GM12878 (cell line): ENCODE results near the gene CCDC85A. TPM values are rescaled to one million over a fixed set of nuclear protein-coding genes. Genes with fewer than 3 reads are reported as not detected.

Experiments used
- ATAC-seq: fragments of 200-7000 bp; cut with Tn5 transposase; 3 replicates; pipeline ENCODE4 v1.9.1; 2020; ENCODE audit warnings: mild to moderate bottlenecking, moderate library complexity
- BruUV-seq: library from RNA; stranded (reverse); fragments of 400-500 nt; replicated peaks from 2 replicates; lab custom pipeline; 2021; lab: Mats Ljungman, UMichigan
- CTCF ChIA-PET: fragments of 300-600 bp; sonication (Branson Sonifier 250); formaldehyde crosslinking; extraction: SDS; loops from one replicate; lab custom pipeline; 2021; ENCODE audit warnings: inconsistent platforms; lab: Yijun Ruan, JAX
- POLR2A ChIA-PET: fragments of 350-600 bp; formaldehyde crosslinking; extraction: SDS; loops from one replicate; lab custom pipeline; 2021; ENCODE audit warnings: inconsistent platforms; lab: Charles Lee
- RAD21 ChIA-PET: fragments of 300-600 bp; sonication (Branson Sonifier 250); formaldehyde crosslinking; loops from one replicate; lab custom pipeline; 2023; ENCODE audit warnings: antibody characterized with exemption; ENCODE audit not compliant: unreplicated experiment; lab: Charles Lee
- SMC1A ChIA-PET: fragments of 300-600 bp; sonication (Branson Sonifier 250); formaldehyde crosslinking; loops from one replicate; lab custom pipeline; 2023; ENCODE audit not compliant: unreplicated experiment, uncharacterized antibody; lab: Charles Lee
- DNase-seq: peaks from one replicate; pipeline ENCODE4 v3.0.0-alpha.2; 2011; ENCODE audit warnings: low read depth, low spot score
- FAIRE-seq: peaks from 3 replicates; lab custom pipeline; 2011; peaks lifted over from hg19 to GRCh38; lab: Jason Lieb, UNC
- H2AFZ ChIP-seq: 2 replicates; pipeline ENCODE4 v1.6.0; 2011; ENCODE audit warnings: low read depth, low read length, control low read depth; ENCODE audit not compliant: control insufficient read depth
- H3K27ac ChIP-seq: 2 replicates; pipeline ENCODE4 v1.5.1; 2011; ENCODE audit warnings: control low read depth; ENCODE audit not compliant: control insufficient read depth, insufficient read depth
- H3K27me3 ChIP-seq, 2 experiments: replicated peaks in 1 of 2; 2 replicates each; pipeline versions ENCODE4 v1.6.0 to v1.6.1; 2011; ENCODE audit warnings: low read length in 1 of 2; ENCODE audit not compliant: control insufficient read depth in 2 of 2, insufficient read depth in 2 of 2
- H3K36me3 ChIP-seq, 2 experiments: 2 replicates each; pipeline ENCODE4 v1.5.1; 2011; ENCODE audit warnings: low read length in 1 of 2; ENCODE audit not compliant: control insufficient read depth in 2 of 2, insufficient read depth in 2 of 2
- H3K4me1 ChIP-seq: 2 replicates; pipeline ENCODE4 v1.6.1; 2011; ENCODE audit warnings: mild to moderate bottlenecking, low read length, moderate library complexity, mixed read lengths; ENCODE audit not compliant: control insufficient read depth, insufficient read depth
- H3K4me2 ChIP-seq: 2 replicates; pipeline ENCODE4 v1.6.0; 2011; ENCODE audit warnings: control low read depth; ENCODE audit not compliant: control insufficient read depth, insufficient read depth
- H3K4me3 ChIP-seq: fragments of 200-600 bp; sonication (generic); 2 replicates; pipeline ENCODE4 v1.5.1; 2016
- H3K79me2 ChIP-seq: 2 replicates; pipeline ENCODE4 v1.6.0; 2011; ENCODE audit warnings: low read length; ENCODE audit not compliant: control insufficient read depth, insufficient read depth
- H3K9ac ChIP-seq: 2 replicates; pipeline ENCODE4 v1.8.0; 2011; ENCODE audit warnings: low read length, control low read depth, mixed read lengths; ENCODE audit not compliant: control insufficient read depth, insufficient read depth
- H3K9me3 ChIP-seq: replicated peaks from 3 replicates; pipeline ENCODE4 v1.5.1; 2011; ENCODE audit warnings: mild to moderate bottlenecking, low read length; ENCODE audit not compliant: control insufficient read depth, insufficient read depth
- H4K20me1 ChIP-seq: 2 replicates; pipeline ENCODE4 v1.6.0; 2011; ENCODE audit not compliant: control insufficient read depth, insufficient read depth
- BACH1 ChIP-seq: fragments of 450-650 bp; IDR thresholded peaks from 2 replicates; pipeline ENCODE4 v1.6.1; 2017; ENCODE audit warnings: mild to moderate bottlenecking, borderline replicate concordance
- BMI1 ChIP-seq: fragments of 450-650 bp; IDR thresholded peaks from 2 replicates; pipeline ENCODE4 v1.6.1; 2016; ENCODE audit warnings: mild to moderate bottlenecking, moderate library complexity, borderline replicate concordance
- BRCA1 ChIP-seq: IDR thresholded peaks from 2 replicates; pipeline ENCODE4 v1.6.1; 2011; ENCODE audit warnings: low read depth, low read length, improper control_type of control experiment
- DPF2 ChIP-seq: fragments of 450-650 bp; IDR thresholded peaks from 2 replicates; pipeline ENCODE4 v1.6.1; 2017; ENCODE audit warnings: mild to moderate bottlenecking
- ETV6 ChIP-seq, 2 experiments: fragments of 450-650 bp in 1 of 2; IDR thresholded peaks in 1 of 2; conservative IDR thresholded peaks in 1 of 2; 2 replicates each; pipeline ENCODE4 v1.6.1; 2014; ENCODE audit warnings: antibody characterized with exemption in 1 of 2, borderline replicate concordance in 1 of 2, low read depth in 1 of 2, mild to moderate bottlenecking in 1 of 2, moderate library complexity in 1 of 2
- MEF2B ChIP-seq: fragments of 450-650 bp; IDR thresholded peaks from 2 replicates; pipeline ENCODE4 v1.6.1; 2018; ENCODE audit warnings: mild to moderate bottlenecking, moderate library complexity; ENCODE audit not compliant: partially characterized antibody, poor library complexity, severe bottlenecking
- NFYB ChIP-seq: IDR thresholded peaks from 2 replicates; pipeline ENCODE4 v1.6.1; 2011; ENCODE audit warnings: low read depth, mild to moderate bottlenecking, low read length, improper control_type of control experiment, moderate library complexity; ENCODE audit not compliant: insufficient read depth
- POLR2AphosphoS5 ChIP-seq: IDR thresholded peaks from 2 replicates; pipeline ENCODE4 v1.6.1; 2011; ENCODE audit warnings: mild to moderate bottlenecking, low read length, inconsistent platforms
- SIX5 ChIP-seq: IDR thresholded peaks from 2 replicates; pipeline ENCODE4 v1.6.1; 2011; ENCODE audit warnings: mild to moderate bottlenecking, low read depth, low read length, moderate library complexity; ENCODE audit not compliant: severe bottlenecking
- SMAD1 ChIP-seq: fragments of 450-650 bp; IDR thresholded peaks from 2 replicates; pipeline ENCODE4 v1.6.1; 2018; ENCODE audit warnings: mild to moderate bottlenecking, low read depth; ENCODE audit not compliant: partially characterized antibody
- TARDBP ChIP-seq: IDR thresholded peaks from 2 replicates; pipeline ENCODE4 v1.6.1; 2016; ENCODE audit warnings: borderline replicate concordance
- TCF7 ChIP-seq: IDR thresholded peaks from 2 replicates; pipeline ENCODE4 v1.6.1; 2014; ENCODE audit warnings: antibody characterized with exemption, borderline replicate concordance
- ZBTB40 ChIP-seq: fragments of 450-650 bp; IDR thresholded peaks from 2 replicates; pipeline ENCODE4 v1.6.1; 2016; ENCODE audit warnings: mild to moderate bottlenecking, moderate library complexity, borderline replicate concordance
- ZNF384 ChIP-seq: IDR thresholded peaks from 2 replicates; pipeline ENCODE4 v1.6.1; 2012; ENCODE audit warnings: low read depth, mild to moderate bottlenecking, low read length, improper control_type of control experiment, borderline replicate concordance
- ZNF622 ChIP-seq: fragments of 450-650 bp; IDR thresholded peaks from 2 replicates; pipeline ENCODE4 v1.6.1; 2017; ENCODE audit warnings: mild to moderate bottlenecking, inconsistent platforms
- WGBS: methylation state at CpG from one replicate; pipeline ENCODE4 v1.1.6; 2016; ENCODE audit warnings: low lambda C conversion rate; ENCODE audit not compliant: insufficient replicate concordance, insufficient coverage; ENCODE audit errors: missing lambda C conversion rate; 5-methylcytosine and 5-hydroxymethylcytosine counted together
- in situ Hi-C: fragments of 300-500 bp; cut with MboI; formaldehyde crosslinking; loops from 9 replicates; pipeline ENCODE4 v1.14.3; 2018; ENCODE audit warnings: mixed read lengths
- intact Hi-C: fragments of 100-400 bp; cut with micrococcal nuclease; formaldehyde crosslinking; loops from one replicate; pipeline ENCODE4 v1.14.2; 2022; ENCODE audit not compliant: unreplicated experiment
- polyA plus RNA-seq, 11 experiments: library from polyadenylated mRNA; depleted of rRNA in 4 of 11; unstranded in 6 of 11; stranded (reverse) in 5 of 11; fragments of >200 nt; fragmentation: Nextera tagmentation in 4 of 11; fragmentation: Illumina TruSeq in 1 of 11; extraction: Ambion mirVana in 4 of 11; extraction: Trizol in 1 of 11; gene quantifications; 1 replicate in 1 of 11; 2 replicates in 10 of 11; pipeline versions ENCODE4 v1.2.1 to v1.2.3, GENCODE V29; 2011 to 2016; ENCODE audit warnings: inconsistent platforms in 2 of 11, missing spikeins in 2 of 11, low read depth in 1 of 11
- total RNA-seq, 4 experiments: library from RNA; depleted of rRNA in 3 of 4; stranded (reverse); fragments of >200 nt in 3 of 4; fragmentation: Illumina TruSeq in 1 of 4; extraction: Trizol in 1 of 4; gene quantifications; 2 replicates each; pipeline versions ENCODE4 v1.2.1 to v1.2.3, GENCODE V29; 2013 to 2021
- TF ChIP-seq, protein P1 (sequence below): IDR thresholded peaks from 2 replicates; pipeline ENCODE4 v1.6.1; 2012; ENCODE audit warnings: low read depth, low read length, improper control_type of control experiment
- TF ChIP-seq, protein P2 (sequence below): fragments of 450-650 bp; formaldehyde crosslinking; IDR thresholded peaks from 2 replicates; pipeline ENCODE4 v1.5.0; 2022; ENCODE audit warnings: mild to moderate bottlenecking, missing genetic modification characterization

CCDC85A gene
- total and polyA plus RNA-seq, 10 of the 15 experiments (the other 5 are each of a cell fraction or from before 2014, with no cell fraction given): 0.02 to 0.57 (median 0.04) TPM; not detected in 7

GRCh38 chr2:56379066-56379465 lies 195.3 kb downstream of the CCDC85A start:
- no peaks in the 10 kb centered on the region for H3K9me3 ChIP-seq
- intact Hi-C loops: no loop called here
- in situ Hi-C loops: no loop called here
- no TSS peak for BruUV-seq
- no peak overlapping the region for H3K27ac ChIP-seq
- H3K4me1 ChIP-seq: no peaks in the 10 kb centered on the region
- FAIRE-seq: no peak
- ChIA-PET CTCF (no interaction called here), RAD21 (no interaction called here), SMC1A (interaction anchor here (1.3 kb wide), 1 partner anchor 23 kb away, joined by 4 read pairs; no protein-coding TSS in a partner anchor), POLR2A (no interaction called here)
- WGBS: 0% methylated on average over 2 of the region's 2 CpGs
- no peak overlapping the region for H3K4me2 ChIP-seq
- no peaks in the 10 kb centered on the region for H3K79me2 ChIP-seq
- no peak overlapping the region for H2AFZ ChIP-seq
- DNase-seq: no peak
- H3K27me3 ChIP-seq: no peaks in the 10 kb centered on the region
- no peak for TF ChIP-seq DPF2
- no peak for TF ChIP-seq TCF7
- TF ChIP-seq BACH1: no peak
- TF ChIP-seq ZBTB40: no peak
- TF ChIP-seq ZNF622: no peak
- no peak for TF ChIP-seq BRCA1
- TF ChIP-seq, protein P1, sequence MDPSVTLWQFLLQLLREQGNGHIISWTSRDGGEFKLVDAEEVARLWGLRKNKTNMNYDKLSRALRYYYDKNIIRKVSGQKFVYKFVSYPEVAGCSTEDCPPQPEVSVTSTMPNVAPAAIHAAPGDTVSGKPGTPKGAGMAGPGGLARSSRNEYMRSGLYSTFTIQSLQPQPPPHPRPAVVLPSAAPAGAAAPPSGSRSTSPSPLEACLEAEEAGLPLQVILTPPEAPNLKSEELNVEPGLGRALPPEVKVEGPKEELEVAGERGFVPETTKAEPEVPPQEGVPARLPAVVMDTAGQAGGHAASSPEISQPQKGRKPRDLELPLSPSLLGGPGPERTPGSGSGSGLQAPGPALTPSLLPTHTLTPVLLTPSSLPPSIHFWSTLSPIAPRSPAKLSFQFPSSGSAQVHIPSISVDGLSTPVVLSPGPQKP: no peak
- TF ChIP-seq POLR2AphosphoS5: no peak
- TF ChIP-seq NFYB: no peak
- TF ChIP-seq, protein P2, sequence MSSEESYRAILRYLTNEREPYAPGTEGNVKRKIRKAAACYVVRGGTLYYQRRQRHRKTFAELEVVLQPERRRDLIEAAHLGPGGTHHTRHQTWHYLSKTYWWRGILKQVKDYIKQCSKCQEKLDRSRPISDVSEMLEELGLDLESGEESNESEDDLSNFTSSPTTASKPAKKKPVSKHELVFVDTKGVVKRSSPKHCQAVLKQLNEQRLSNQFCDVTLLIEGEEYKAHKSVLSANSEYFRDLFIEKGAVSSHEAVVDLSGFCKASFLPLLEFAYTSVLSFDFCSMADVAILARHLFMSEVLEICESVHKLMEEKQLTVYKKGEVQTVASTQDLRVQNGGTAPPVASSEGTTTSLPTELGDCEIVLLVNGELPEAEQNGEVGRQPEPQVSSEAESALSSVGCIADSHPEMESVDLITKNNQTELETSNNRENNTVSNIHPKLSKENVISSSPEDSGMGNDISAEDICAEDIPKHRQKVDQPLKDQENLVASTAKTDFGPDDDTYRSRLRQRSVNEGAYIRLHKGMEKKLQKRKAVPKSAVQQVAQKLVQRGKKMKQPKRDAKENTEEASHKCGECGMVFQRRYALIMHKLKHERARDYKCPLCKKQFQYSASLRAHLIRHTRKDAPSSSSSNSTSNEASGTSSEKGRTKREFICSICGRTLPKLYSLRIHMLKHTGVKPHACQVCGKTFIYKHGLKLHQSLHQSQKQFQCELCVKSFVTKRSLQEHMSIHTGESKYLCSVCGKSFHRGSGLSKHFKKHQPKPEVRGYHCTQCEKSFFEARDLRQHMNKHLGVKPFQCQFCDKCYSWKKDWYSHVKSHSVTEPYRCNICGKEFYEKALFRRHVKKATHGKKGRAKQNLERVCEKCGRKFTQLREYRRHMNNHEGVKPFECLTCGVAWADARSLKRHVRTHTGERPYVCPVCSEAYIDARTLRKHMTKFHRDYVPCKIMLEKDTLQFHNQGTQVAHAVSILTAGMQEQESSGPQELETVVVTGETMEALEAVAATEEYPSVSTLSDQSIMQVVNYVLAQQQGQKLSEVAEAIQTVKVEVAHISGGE: no peak
- TF ChIP-seq TARDBP: no peak
- TF ChIP-seq BMI1: no peak
- no peak for TF ChIP-seq SMAD1
- TF ChIP-seq ZNF384: no peak
- no peak for TF ChIP-seq SIX5
- no peak for TF ChIP-seq ETV6 (conservative IDR thresholded peaks at IDR 0.05 in 1 of 2, IDR thresholded peaks at IDR 0.05 in 1 of 2; ENCODE audit: borderline replicate concordance in 1 of 2, low read depth in 1 of 2)
- no peak for TF ChIP-seq MEF2B
- no peak overlapping the region for H3K4me3 ChIP-seq
- H4K20me1 ChIP-seq: no peaks in the 10 kb centered on the region
- no peaks in the 10 kb centered on the region for H3K36me3 ChIP-seq
- H3K9ac ChIP-seq: no peak overlapping the region
- ATAC-seq: no peak
